GM21381 (cell line): Measurements from ENCODE around the gene ZNF93.
"Not testable (repeated sequence)": the region's sequence is repeated elsewhere in the genome, so short reads cannot be mapped to it uniquely, and the experiment has no call there.

Experiments used
- ATAC-seq: cut with Tn5 transposase; IDR thresholded peaks from one replicate; pipeline ENCODE4 v1.9.1; 2021; ENCODE audit warnings: mild to moderate bottlenecking, moderate library complexity; ENCODE audit not compliant: unreplicated experiment

Gene ZNF93

GRCh38 chr19:19900729-19901444 lies at the start of gene ZNF93:
Gene ZNF93 (plus strand): TSS chr19:19900946. CDS start chr19:19901089, 143 bp downstream.
- peak; percentile 83 for ATAC-seq

- not testable (repeated sequence) for ATAC-seq
Measured at GRCh38 chr19:19851740-19852139, 49.0 kb upstream of the ZNF93 start.

- no peak for ATAC-seq
Measured at GRCh38 chr19:19858751-19859150, 42.0 kb upstream of the ZNF93 start.

DNA sequence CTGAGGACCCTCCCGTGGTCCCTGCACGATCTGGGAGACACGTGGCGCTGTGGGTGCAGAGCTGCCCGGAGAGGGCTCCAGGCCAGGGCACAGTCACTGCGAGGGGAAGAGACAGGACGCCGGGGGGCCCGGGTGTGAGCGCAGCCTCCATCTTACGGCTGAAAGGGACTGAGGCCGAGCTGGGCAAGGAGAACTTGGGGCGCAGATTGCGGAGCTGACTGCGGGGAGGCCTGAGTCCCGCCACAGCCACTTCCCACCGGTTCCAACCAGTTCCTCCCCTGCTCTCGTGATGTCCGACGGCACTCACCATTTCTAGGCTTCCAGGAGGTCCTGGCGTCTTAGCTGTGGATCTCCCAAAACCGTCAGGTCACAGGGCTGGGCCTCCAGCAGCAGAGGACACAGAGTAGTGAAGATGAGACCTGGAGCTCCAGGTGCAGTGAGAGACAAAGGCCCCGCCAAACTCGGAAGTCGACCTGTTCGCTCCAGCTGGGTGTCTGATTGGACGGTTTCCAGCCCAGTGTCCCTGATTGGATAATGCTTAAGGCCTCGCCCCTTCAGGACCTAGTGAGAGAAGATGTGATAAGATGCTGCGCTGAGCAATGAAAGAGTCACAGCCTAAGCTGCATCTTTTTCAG lies 39.9 kb upstream of the ZNF93 start:
- ATAC-seq, result no peak

DNA sequence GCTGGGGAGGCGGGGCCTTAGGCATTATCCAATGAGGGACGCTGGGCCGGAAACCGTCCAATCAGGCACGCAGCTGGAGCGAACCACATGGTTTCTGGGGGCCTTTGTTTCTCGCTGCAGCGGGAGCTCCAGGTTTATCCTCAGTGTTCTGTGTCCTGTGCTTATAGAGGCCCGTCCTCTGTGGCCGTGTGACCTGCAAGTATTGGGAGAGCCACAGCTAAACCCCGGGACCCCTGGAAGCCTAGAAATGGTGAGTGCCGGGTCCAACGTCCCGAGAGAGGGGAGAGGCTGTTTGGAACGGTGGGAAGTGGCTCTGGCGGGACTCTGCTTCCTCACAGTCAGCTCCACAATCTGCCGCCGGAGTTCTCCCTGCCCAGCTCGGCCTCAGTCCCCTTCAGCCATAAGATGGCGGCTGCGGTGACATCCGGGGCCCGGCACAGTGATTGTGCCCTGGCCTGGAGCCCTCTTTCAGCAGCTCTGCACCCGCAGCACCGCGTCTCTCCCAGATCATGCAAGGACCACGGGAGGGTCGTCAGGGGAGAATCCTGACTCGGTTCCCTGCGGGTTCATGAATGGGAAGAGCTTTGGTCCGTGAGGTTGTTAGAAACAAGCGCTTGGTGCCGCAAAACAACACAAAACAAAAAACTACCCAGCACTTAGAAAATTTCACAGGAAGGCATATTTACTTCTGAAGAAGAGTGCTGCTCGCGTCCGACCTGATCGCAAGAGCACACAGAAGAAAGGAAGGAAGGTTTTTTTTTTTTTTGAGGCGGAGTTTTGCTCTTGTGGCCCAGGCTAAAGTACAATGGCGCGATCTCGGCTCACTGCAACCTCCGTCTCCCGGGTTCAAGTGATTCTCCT lies 34.8 kb upstream of the ZNF93 start, which contains the start of gene ZNF253:
ZNF253 (plus strand) TSS at position 133 of the 861 bp plus-strand sequence; CDS start at position 248, 115 bp downstream.
- ATAC-seq, result peak; percentile 88

DNA sequence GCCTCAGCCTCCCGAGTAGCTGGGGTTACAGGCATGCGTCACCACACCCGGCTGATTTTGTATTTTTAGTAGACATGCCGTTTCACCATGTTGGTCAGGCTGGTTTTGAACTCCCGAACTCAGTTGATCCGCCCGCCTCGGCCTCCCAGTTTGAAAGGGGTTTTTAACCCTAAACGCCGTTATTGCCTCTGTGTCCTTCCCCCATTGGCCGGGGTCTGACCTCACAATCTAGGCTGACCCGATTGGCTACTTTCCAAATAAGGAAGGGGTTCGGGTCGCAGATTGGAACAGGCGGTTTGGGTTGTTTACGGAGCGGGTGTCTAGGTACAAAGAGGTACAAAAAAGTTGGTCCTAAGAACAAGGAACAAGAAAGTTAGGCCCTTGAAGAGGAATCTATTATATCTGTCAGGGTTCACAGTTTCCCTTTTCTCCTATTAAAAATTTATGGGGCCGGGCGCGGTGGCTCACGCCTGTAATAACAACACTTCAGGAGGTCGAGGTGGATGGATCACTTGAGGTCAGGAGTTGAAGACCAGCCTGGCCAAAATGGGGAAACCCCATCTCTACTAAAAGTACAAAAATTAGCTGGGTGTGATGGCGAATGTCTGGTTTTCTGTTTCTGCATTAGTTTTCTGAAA lies 34.0 kb upstream of the ZNF93 start:
- no peak for ATAC-seq

DNA sequence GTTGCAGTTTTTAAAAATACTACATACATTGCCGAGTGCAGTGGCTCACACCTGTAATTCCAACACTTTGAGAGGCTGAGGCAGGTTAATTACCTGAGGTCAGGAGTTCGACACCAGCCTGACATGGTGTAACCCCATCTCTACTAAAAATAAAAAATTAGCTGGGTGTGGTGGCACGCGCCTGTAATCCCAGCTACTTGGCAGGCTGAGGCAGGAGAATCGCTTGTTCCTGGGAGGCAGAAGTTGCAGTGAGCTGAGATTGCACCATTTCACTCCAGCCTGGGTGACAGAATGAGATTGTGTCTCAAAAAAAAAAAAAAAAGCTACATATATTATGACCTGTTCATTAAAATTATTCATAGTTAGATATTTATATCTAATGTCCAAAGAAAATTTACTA lies 30.7 kb upstream of the ZNF93 start:
- ATAC-seq, result not testable (repeated sequence)

- ATAC-seq, result no peak
Measured at GRCh38 chr19:19871932-19872331, 28.8 kb upstream of the ZNF93 start.

DNA sequence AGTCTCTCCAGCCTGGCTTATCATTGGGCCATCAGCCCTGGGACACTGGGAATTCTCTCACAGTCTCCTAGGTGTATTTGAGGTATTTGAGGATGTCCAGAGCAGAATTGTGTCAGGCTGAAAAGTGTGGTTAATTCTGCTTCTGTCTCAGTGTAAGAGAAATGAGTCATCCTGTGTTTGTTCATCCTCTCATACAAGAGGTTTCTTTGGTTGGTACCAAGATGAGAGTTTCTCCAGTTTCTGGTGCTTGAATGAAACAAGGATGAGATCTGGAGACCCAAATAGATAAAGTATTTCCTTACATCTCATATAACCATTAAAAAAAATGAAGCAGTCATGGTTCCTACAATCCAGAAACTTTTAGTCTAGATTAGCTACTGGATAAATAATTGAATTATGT lies 27.4 kb upstream of the ZNF93 start:
- no peak for ATAC-seq

DNA sequence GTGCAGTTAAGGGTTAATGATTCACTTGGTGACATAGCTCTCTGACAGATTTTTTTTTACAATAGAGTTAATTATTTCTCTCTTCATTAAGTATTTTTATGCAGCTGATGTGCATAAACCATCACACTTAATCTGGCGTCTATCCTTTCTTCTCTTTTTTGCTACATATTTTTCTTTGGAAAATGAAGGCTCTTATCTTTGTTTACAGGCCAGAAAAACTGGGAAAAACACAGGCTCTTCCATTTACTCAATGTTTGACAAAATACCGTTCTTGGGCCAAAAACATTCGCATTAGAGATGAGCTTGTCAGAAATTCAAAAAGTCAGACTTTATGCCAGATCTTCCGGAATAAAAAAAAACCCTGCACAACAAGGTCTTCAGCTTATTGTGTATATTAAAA lies 23.0 kb upstream of the ZNF93 start:
- ATAC-seq, result no peak

- ATAC-seq, result no peak
Measured at GRCh38 chr19:19884583-19884982, 16.2 kb upstream of the ZNF93 start.

GRCh38 chr19:19892055-19892941 lies 8.4 kb upstream of the ZNF93 start:
- ATAC-seq, result not testable (repeated sequence)

GRCh38 chr19:19900139-19900728 lies 512 bp upstream of the ZNF93 start:
- ATAC-seq, result no peak

GRCh38 chr19:19907551-19907950 lies 6.8 kb downstream of the ZNF93 start:
- not testable (repeated sequence) for ATAC-seq

DNA sequence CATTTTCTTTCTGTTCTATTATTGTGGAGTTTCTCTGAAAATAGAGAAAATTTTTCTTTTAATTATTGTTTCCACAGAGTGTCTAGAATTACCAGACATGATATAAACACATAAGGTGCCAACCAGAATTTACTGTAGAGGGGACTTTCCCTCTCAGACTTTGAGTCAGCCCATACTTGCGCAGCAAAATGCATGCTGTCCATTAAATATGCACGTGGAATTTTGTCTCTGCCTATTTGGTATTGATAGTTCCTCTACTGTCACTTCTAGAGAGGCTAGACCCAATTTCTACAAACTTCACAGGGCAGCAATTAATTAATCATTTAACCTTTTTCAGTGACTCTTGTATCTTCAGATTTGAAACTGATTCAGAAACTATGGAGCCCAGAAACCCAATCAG lies 8.9 kb downstream of the ZNF93 start:
- no peak for ATAC-seq

GRCh38 chr19:19911150-19911549 lies 10.4 kb downstream of the ZNF93 start:
- ATAC-seq, result no peak

- no peak for ATAC-seq
Measured at GRCh38 chr19:19914596-19914995, 13.8 kb downstream of the ZNF93 start.

- ATAC-seq, result not testable (repeated sequence)
Measured at GRCh38 chr19:19930417-19930816, 29.7 kb downstream of the ZNF93 start.

DNA sequence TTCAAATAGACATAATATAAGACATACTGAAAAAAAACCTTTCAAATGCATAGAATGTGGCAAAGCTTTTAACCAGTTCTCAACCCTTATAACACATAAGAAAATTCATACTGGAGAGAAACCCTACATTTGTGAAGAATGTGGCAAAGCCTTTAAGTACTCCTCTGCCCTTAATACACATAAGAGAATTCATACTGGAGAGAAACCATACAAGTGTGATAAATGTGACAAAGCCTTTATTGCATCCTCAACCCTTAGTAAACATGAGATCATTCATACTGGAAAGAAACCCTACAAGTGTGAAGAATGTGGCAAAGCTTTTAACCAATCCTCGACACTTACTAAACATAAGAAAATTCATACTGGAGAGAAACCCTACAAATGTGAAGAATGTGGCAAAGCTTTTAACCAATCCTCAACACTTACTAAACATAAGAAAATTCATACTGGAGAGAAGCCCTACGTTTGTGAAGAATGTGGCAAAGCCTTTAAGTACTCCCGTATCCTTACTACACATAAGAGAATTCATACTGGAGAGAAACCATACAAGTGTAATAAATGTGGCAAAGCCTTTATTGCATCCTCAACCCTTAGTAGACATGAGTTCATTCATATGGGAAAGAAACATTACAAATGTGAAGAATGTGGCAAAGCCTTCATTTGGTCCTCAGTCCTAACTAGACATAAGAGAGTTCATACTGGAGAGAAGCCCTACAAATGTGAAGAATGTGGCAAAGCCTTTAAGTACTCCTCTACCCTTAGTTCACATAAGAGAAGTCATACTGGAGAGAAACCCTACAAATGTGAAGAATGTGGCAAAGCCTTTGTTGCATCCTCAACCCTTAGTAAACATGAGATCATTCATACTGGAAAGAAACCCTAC lies 32.9 kb downstream of the ZNF93 start:
- ATAC-seq, result not testable (repeated sequence)
